ENCODE data around the gene AP1M1.

AP1M1 gene

GRCh38 chr19:16247353-16248182 is 49.9 kb downstream of the AP1M1 start:
- no peak overlapping the region for H3K27ac ChIP-seq (ENCODE audit: low read length)
- H3K9ac ChIP-seq (ENCODE audit: low read length), result no peak overlapping the region
- no peaks in the 10 kb centered on the region for H3K27me3 ChIP-seq (ENCODE audit: control insufficient read depth, insufficient read depth, low read length)
- H3K36me3 ChIP-seq (ENCODE audit: control insufficient read depth, low read depth, low read length), result no peaks in the 10 kb centered on the region
- no peak overlapping the region for H3K4me3 ChIP-seq (ENCODE audit: low read length)
- H3K9me3 ChIP-seq (ENCODE audit: control insufficient read depth, low read depth, low read length), result no peaks in the 10 kb centered on the region
- H3K4me1 ChIP-seq (ENCODE audit: control insufficient read depth, low read depth, low read length), result no peaks in the 10 kb centered on the region

GRCh38 chr19:16248380-16249023 is 50.8 kb downstream of the AP1M1 start:
- no peak overlapping the region for H3K27ac ChIP-seq (ENCODE audit: low read length)

GRCh38 chr19:16249826-16250404 is 52.2 kb downstream of the AP1M1 start:
- Histone ChIP-seq H3K27me3 (ENCODE audit: control insufficient read depth, insufficient read depth, low read length) (no peaks in the 10 kb centered on the region), H3K4me1 (ENCODE audit: control insufficient read depth, low read depth, low read length) (no peaks in the 10 kb centered on the region)

More at GRCh38 chr19:16248380-16249023, 50.8 kb downstream of the AP1M1 start:
- no peaks in the 10 kb centered on the region for H3K27me3 ChIP-seq (ENCODE audit: control insufficient read depth, insufficient read depth, low read length)
- H3K4me1 ChIP-seq (ENCODE audit: control insufficient read depth, low read depth, low read length), result no peaks in the 10 kb centered on the region
- no peaks in the 10 kb centered on the region for H3K36me3 ChIP-seq (ENCODE audit: control insufficient read depth, low read depth, low read length)
- H3K9ac ChIP-seq (ENCODE audit: low read length), result no peak overlapping the region
- H3K9me3 ChIP-seq (ENCODE audit: control insufficient read depth, low read depth, low read length), result no peaks in the 10 kb centered on the region
- no peak overlapping the region for H3K4me3 ChIP-seq (ENCODE audit: low read length)

GRCh38 chr19:16252459-16253205 is 54.9 kb downstream of the AP1M1 start:
- Histone ChIP-seq H3K9me3 (ENCODE audit: control insufficient read depth, low read depth, low read length) (no peaks in the 10 kb centered on the region), H3K27me3 (ENCODE audit: control insufficient read depth, insufficient read depth, low read length) (no peaks in the 10 kb centered on the region), H3K4me1 (ENCODE audit: control insufficient read depth, low read depth, low read length) (no peaks in the 10 kb centered on the region), H3K27ac (ENCODE audit: low read length) (no peak overlapping the region), H3K4me3 (ENCODE audit: low read length) (no peak overlapping the region), H3K9ac (ENCODE audit: low read length) (no peak overlapping the region), H3K36me3 (ENCODE audit: control insufficient read depth, low read depth, low read length) (no peaks in the 10 kb centered on the region)

More at GRCh38 chr19:16249826-16250404, 52.2 kb downstream of the AP1M1 start:
- Histone ChIP-seq H3K4me3 (ENCODE audit: low read length) (no peak overlapping the region), H3K36me3 (ENCODE audit: control insufficient read depth, low read depth, low read length) (no peaks in the 10 kb centered on the region), H3K9ac (ENCODE audit: low read length) (no peak overlapping the region), H3K27ac (ENCODE audit: low read length) (no peak overlapping the region), H3K9me3 (ENCODE audit: control insufficient read depth, low read depth, low read length) (no peaks in the 10 kb centered on the region)

GRCh38 chr19:16254851-16255408 is 57.2 kb downstream of the AP1M1 start:
- no peaks in the 10 kb centered on the region for H3K9me3 ChIP-seq (ENCODE audit: control insufficient read depth, low read depth, low read length)
- H3K4me3 ChIP-seq (ENCODE audit: low read length), result no peak overlapping the region
- no peak overlapping the region for H3K27ac ChIP-seq (ENCODE audit: low read length)
- no peaks in the 10 kb centered on the region for H3K36me3 ChIP-seq (ENCODE audit: control insufficient read depth, low read depth, low read length)
- no peaks in the 10 kb centered on the region for H3K4me1 ChIP-seq (ENCODE audit: control insufficient read depth, low read depth, low read length)
- no peak overlapping the region for H3K9ac ChIP-seq (ENCODE audit: low read length)
- H3K27me3 ChIP-seq (ENCODE audit: control insufficient read depth, insufficient read depth, low read length), result no peaks in the 10 kb centered on the region

GRCh38 chr19:16257509-16258002 is 59.8 kb downstream of the AP1M1 start:
- no peaks in the 10 kb centered on the region for H3K36me3 ChIP-seq (ENCODE audit: control insufficient read depth, low read depth, low read length)
- no peaks in the 10 kb centered on the region for H3K9me3 ChIP-seq (ENCODE audit: control insufficient read depth, low read depth, low read length)
- no peak overlapping the region for H3K4me3 ChIP-seq (ENCODE audit: low read length)
- H3K9ac ChIP-seq (ENCODE audit: low read length), result no peak overlapping the region
- H3K27ac ChIP-seq (ENCODE audit: low read length), result no peak overlapping the region
- no peaks in the 10 kb centered on the region for H3K27me3 ChIP-seq (ENCODE audit: control insufficient read depth, insufficient read depth, low read length)
- H3K4me1 ChIP-seq (ENCODE audit: control insufficient read depth, low read depth, low read length), result no peaks in the 10 kb centered on the region

- no peaks in the 10 kb centered on the region for H3K4me1 ChIP-seq (ENCODE audit: control insufficient read depth, low read depth, low read length)
- H3K4me3 ChIP-seq (ENCODE audit: low read length), result no peak overlapping the region
- H3K36me3 ChIP-seq (ENCODE audit: control insufficient read depth, low read depth, low read length), result no peaks in the 10 kb centered on the region
- no peaks in the 10 kb centered on the region for H3K27me3 ChIP-seq (ENCODE audit: control insufficient read depth, insufficient read depth, low read length)
- no peak overlapping the region for H3K27ac ChIP-seq (ENCODE audit: low read length)
- H3K9ac ChIP-seq (ENCODE audit: low read length), result no peak overlapping the region
- H3K9me3 ChIP-seq (ENCODE audit: control insufficient read depth, low read depth, low read length), result no peaks in the 10 kb centered on the region
Measured at GRCh38 chr19:16258440-16258903, 60.8 kb downstream of the AP1M1 start.

GRCh38 chr19:16259385-16260159 is 61.9 kb downstream of the AP1M1 start:
- Histone ChIP-seq H3K4me1 (ENCODE audit: control insufficient read depth, low read depth, low read length) (no peaks in the 10 kb centered on the region), H3K27ac (ENCODE audit: low read length) (no peak overlapping the region), H3K27me3 (ENCODE audit: control insufficient read depth, insufficient read depth, low read length) (no peaks in the 10 kb centered on the region), H3K36me3 (ENCODE audit: control insufficient read depth, low read depth, low read length) (no peaks in the 10 kb centered on the region), H3K9ac (ENCODE audit: low read length) (no peak overlapping the region), H3K9me3 (ENCODE audit: control insufficient read depth, low read depth, low read length) (no peaks in the 10 kb centered on the region), H3K4me3 (ENCODE audit: low read length) (no peak overlapping the region)

GRCh38 chr19:16260160-16260811 is 62.6 kb downstream of the AP1M1 start:
- Histone ChIP-seq H3K4me3 (ENCODE audit: low read length) (no peak overlapping the region), H3K27ac (ENCODE audit: low read length) (no peak overlapping the region), H3K4me1 (ENCODE audit: control insufficient read depth, low read depth, low read length) (no peaks in the 10 kb centered on the region), H3K9me3 (ENCODE audit: control insufficient read depth, low read depth, low read length) (no peaks in the 10 kb centered on the region), H3K36me3 (ENCODE audit: control insufficient read depth, low read depth, low read length) (no peaks in the 10 kb centered on the region), H3K9ac (ENCODE audit: low read length) (no peak overlapping the region), H3K27me3 (ENCODE audit: control insufficient read depth, insufficient read depth, low read length) (no peaks in the 10 kb centered on the region)

- Histone ChIP-seq H3K9ac (ENCODE audit: low read length) (no peak overlapping the region), H3K27me3 (ENCODE audit: control insufficient read depth, insufficient read depth, low read length) (no peaks in the 10 kb centered on the region), H3K36me3 (ENCODE audit: control insufficient read depth, low read depth, low read length) (no peaks in the 10 kb centered on the region), H3K9me3 (ENCODE audit: control insufficient read depth, low read depth, low read length) (no peaks in the 10 kb centered on the region), H3K27ac (ENCODE audit: low read length) (no peak overlapping the region), H3K4me1 (ENCODE audit: control insufficient read depth, low read depth, low read length) (no peaks in the 10 kb centered on the region), H3K4me3 (ENCODE audit: low read length) (no peak overlapping the region)
Measured at GRCh38 chr19:16260812-16261161, 63.1 kb downstream of the AP1M1 start.

Data from iPS-18a (cell line).